Cardiac muscle cell (in vitro differentiated cells and primary cell): ENCODE data around the gene AHDC1. TPM values are rescaled to one million over a fixed set of nuclear protein-coding genes. Genes with fewer than 3 reads are reported as not detected.
"Not testable (repeated sequence)": the region's sequence is repeated elsewhere in the genome, so short reads cannot be mapped to it uniquely, and the experiment has no call there.

Experiments
- DNase-seq, 2 donors: peaks; one replicate each; pipeline versions ENCODE4 v3.0.0 to v3.0.0-alpha.2; 2010 to 2017; ENCODE audit warnings: low read depth in 1 of 2, low spot score in 1 of 2
- H3K27ac ChIP-seq: fragments of 200-600 bp; sonication (generic); 2 replicates; pipeline ENCODE4 v1.5.1; 2016
- H3K27me3 ChIP-seq: fragments of 200-600 bp; sonication (generic); 2 replicates; pipeline ENCODE4 v1.6.0; 2016; ENCODE audit warnings: control low read depth
- H3K36me3 ChIP-seq: fragments of 200-600 bp; sonication (generic); 2 replicates; pipeline ENCODE4 v1.5.1; 2016; ENCODE audit warnings: control low read depth
- H3K4me1 ChIP-seq: fragments of 200-600 bp; sonication (generic); 2 replicates; pipeline ENCODE4 v1.8.1; 2017; ENCODE audit warnings: low read depth, mild to moderate bottlenecking, mixed run types
- H3K4me3 ChIP-seq: fragments of 200-600 bp; sonication (generic); 2 replicates; pipeline ENCODE4 v1.5.1; 2016; ENCODE audit warnings: mild to moderate bottlenecking
- H3K9me3 ChIP-seq: fragments of 200-600 bp; sonication (generic); 2 replicates; pipeline ENCODE4 v1.5.1; 2017; ENCODE audit warnings: low read depth, mild to moderate bottlenecking, control low read depth
- CTCF ChIP-seq: IDR thresholded peaks from 2 replicates; pipeline ENCODE4 v1.5.1; 2012; ENCODE audit warnings: low read depth, mild to moderate bottlenecking, low read length
- polyA plus RNA-seq: library from polyadenylated mRNA; unstranded; fragments of >200 nt; fragmentation: Nextera tagmentation; extraction: Ambion mirVana; gene quantifications from 2 replicates; pipeline ENCODE4 v1.2.1, GENCODE V29; 2016
- total RNA-seq: library from RNA; depleted of rRNA; stranded (reverse); fragments of >200 nt; gene quantifications from 2 replicates; pipeline ENCODE4 v1.2.3, GENCODE V29; 2016

AHDC1 gene
- total and polyA plus RNA-seq, 2 experiments from 2014 or later, result 16.3 to 58.1 TPM

DNA sequence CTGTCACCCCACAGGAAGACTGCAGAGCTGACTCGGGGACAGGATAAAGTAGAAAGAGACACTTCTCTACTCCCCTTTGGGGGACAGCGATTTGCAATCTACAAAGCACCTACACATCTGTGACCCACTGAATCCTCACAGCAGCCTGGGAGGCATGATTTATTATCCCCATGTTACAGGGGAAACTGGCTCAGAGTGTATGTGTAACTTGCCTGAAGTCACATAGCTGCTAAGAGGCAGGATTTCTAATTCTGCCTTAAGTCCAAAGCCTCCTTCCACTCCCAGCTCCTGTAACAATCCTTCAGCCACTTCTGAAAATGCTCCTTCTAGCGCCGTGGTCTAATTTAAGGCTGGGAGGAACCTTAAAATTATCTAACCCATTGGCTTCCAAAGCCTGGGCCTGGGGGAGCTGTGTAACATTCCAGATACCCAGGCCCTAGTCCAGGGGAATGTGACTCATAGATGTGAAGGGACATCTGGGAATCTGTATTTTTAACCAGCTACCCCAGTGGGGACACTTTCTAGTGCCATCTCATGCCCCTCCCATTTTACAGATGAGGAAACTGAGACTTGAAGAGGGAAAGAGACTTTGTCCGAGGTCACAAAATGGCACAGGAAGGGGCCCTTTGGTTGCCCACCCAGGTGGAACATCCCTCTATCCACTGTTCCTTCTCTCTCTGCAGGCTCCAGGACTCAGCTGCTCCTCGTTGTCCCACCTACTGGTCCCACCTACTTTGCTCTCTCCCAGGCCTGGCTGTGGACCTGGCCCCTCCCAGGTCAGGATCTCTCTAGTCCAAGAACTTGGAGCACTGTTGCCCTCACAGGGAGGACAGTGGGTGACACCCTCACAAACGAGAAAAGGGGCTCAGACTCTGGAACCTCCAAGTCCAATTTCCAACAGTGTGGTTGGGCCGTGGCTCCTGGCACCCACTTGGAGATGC lies 48.9 kb downstream of the AHDC1 start:
- Histone ChIP-seq H3K4me3 (no peak overlapping the region), H3K27me3 (no peaks in the 10 kb centered on the region), H3K27ac (peak overlapping the region; percentile 72), H3K9me3 (no peaks in the 10 kb centered on the region), H3K4me1 (peaks cover 15% of the 10 kb centered on the region), H3K36me3 (peaks cover 19% of the 10 kb centered on the region)
- no peak for DNase-seq
- TF ChIP-seq CTCF, result no peak

DNA sequence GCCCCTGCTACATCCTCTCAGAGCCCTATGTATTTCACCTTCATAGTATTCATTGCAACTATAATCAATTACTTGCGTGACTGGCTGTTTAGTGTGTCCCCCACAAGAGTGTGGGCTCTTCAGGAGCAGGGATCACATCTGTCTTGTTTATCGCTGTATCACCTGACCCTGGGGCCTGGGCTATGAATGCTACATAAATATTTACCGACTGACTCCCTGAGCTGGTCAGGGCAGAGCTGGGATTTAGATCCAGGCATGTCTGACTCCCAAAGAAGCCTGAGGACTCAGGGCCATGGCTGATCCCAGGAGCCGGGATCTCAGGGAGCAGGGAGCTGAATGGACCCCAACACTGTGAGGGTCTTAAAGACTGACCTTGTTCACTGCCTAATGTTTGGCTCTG lies 49.7 kb downstream of the AHDC1 start:
- DNase-seq, result no peak
- Histone ChIP-seq H3K9me3 (no peaks in the 10 kb centered on the region), H3K4me1 (peaks cover 10% of the 10 kb centered on the region), H3K36me3 (peaks cover 20% of the 10 kb centered on the region), H3K27ac (peak overlapping the region; percentile 55), H3K27me3 (no peaks in the 10 kb centered on the region), H3K4me3 (no peak overlapping the region)
- TF ChIP-seq CTCF, result no peak

DNA sequence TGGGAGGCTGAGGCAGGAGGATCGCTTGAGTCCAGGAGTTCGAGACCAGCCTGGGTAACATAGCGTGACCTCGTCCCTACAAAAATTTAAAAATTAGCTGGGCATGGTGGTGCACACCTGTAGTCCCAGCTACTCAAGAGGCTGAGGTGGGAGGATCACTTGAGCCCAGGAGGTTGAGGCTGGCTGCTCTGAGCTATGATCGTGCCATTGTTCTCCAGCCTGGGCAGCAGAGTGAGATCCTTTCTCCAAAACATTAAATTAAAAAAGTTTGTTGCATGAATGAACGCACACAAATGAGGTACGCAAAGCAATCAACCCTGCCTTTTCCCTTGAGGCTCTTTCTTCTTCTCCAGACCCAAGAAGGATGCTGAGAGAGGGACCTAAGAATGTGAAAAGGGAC lies 50.1 kb downstream of the AHDC1 start:
- H3K4me3 ChIP-seq, H3K9me3 ChIP-seq, H3K27me3 ChIP-seq, DNase-seq: not testable (repeated sequence)
- Histone ChIP-seq H3K27ac (peak overlapping the region; percentile 55), H3K36me3 (peaks cover 23% of the 10 kb centered on the region), H3K4me1 (peaks cover 10% of the 10 kb centered on the region)

DNA sequence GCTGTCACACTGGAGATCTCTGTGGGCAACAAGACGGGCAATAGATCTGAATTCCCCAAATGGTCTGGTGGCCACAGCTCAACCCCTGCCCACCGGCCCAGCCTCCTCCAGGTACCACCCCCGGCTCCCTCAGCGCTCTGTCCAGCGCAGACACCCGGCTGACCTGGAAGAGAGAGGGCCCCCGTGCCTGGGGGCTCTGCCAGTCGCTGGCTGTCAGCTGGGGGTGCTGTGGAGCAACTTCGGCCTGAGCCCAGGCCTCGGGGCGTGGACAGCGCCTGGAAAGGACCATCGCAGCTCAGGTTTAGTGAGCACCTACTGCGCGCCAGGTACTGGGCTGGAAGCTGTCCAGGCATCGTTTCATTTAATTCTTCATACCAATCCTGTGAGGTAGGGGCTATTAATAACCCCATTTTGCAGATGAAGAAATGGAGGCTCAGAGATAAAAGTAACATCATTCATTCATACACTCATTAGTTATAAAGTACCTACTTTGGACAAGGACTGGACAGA lies 51.0 kb downstream of the AHDC1 start:
- no peak for DNase-seq
- Histone ChIP-seq H3K4me1 (peaks cover 10% of the 10 kb centered on the region), H3K36me3 (peaks cover 23% of the 10 kb centered on the region), H3K27ac (no peak overlapping the region), H3K4me3 (no peak overlapping the region), H3K27me3 (no peaks in the 10 kb centered on the region), H3K9me3 (no peaks in the 10 kb centered on the region)
- no peak for TF ChIP-seq CTCF

DNA sequence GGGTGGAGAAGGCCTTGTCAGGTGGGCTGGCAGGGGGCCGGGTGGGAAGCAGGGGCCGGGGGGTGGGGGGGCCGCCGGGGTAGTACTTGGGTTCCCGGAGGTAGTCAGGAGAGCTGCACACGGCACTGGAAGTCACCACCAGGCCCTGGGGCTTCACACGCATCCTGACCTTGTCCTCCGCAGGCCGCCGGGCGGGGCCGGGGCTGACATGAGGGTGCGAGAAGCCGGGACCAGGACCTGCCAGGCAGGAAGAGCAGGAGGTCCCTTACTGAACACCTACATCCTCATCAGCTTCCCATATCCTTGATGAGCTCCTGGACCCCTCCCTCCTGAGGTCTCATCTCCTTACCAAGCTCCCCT lies 52.0 kb downstream of the AHDC1 start:
- no peak for DNase-seq
- Histone ChIP-seq H3K27me3 (no peaks in the 10 kb centered on the region), H3K36me3 (peaks cover 28% of the 10 kb centered on the region), H3K9me3 (no peaks in the 10 kb centered on the region), H3K27ac (no peak overlapping the region), H3K4me3 (no peak overlapping the region), H3K4me1 (peaks cover 10% of the 10 kb centered on the region)
- no peak for TF ChIP-seq CTCF
